Esophagus squamous epithelium (tissue), 5 donors: ENCODE results near the gene MYD88. TPM values are rescaled to one million over a fixed set of nuclear protein-coding genes. Genes with fewer than 3 reads are reported as not detected.

Experiments
- DNase-seq: peaks from one replicate; lab custom pipeline; 2025; lab: John Stamatoyannopoulos, UW
- H3K27ac ChIP-seq, 4 donors: fragments of 200-600 bp; sonication (generic); one replicate each; pipeline ENCODE4 v1.5.1; 2016 to 2019; ENCODE audit warnings: mild to moderate bottlenecking in 1 of 4
- H3K27me3 ChIP-seq, 4 donors: fragments of 200-600 bp; sonication (generic); 1 replicate in 3 of 4; 2 replicates in 1 of 4; pipeline versions ENCODE4 v1.5.1 to v1.6.0; 2017 to 2021; ENCODE audit warnings: antibody characterized with exemption in 1 of 4
- H3K36me3 ChIP-seq, 3 donors: fragments of 200-600 bp; sonication (generic); one replicate each; pipeline ENCODE4 v1.5.1; 2016 to 2019
- H3K4me1 ChIP-seq, 3 donors: fragments of 200-600 bp; sonication (generic); one replicate each; pipeline ENCODE4 v1.5.1; 2017 to 2019
- H3K4me3 ChIP-seq, 4 donors: fragments of 200-600 bp; sonication (generic); 1 replicate in 3 of 4; 2 replicates in 1 of 4; pipeline ENCODE4 v1.5.1; 2016 to 2019; ENCODE audit warnings: mild to moderate bottlenecking in 2 of 4, moderate library complexity in 1 of 4
- H3K9me3 ChIP-seq, 3 donors: fragments of 200-600 bp; sonication (generic); one replicate each; pipeline ENCODE4 v1.5.1; 2016 to 2019
- CTCF ChIP-seq, 6 experiments: fragments of 450-650 bp in 4 of 6; fragments of 200-600 bp in 2 of 6; sonication (generic) in 2 of 6; IDR thresholded peaks; one replicate each; pipeline ENCODE4 v1.5.1; 2016 to 2019; ENCODE audit warnings: antibody characterized with exemption in 6 of 6, mild to moderate bottlenecking in 4 of 6, moderate library complexity in 4 of 6
- POLR2A ChIP-seq, 4 donors: fragments of 450-650 bp; IDR thresholded peaks; one replicate each; pipeline ENCODE4 v1.6.1; 2017; ENCODE audit warnings: antibody characterized with exemption in 4 of 4, mild to moderate bottlenecking in 4 of 4, moderate library complexity in 3 of 4
- WGBS, 2 donors: methylation state at CpG; one replicate each; pipeline ENCODE4 v1.1.5; 2018; 5-methylcytosine and 5-hydroxymethylcytosine counted together
- intact Hi-C: fragments of 100-400 bp; cut with DNase I; formaldehyde crosslinking; loops from one replicate; pipeline ENCODE4 v1.15.0; 2022
- total RNA-seq, 4 donors: library from RNA; depleted of rRNA; stranded (reverse); fragments of >200 nt; gene quantifications; one replicate each; pipeline ENCODE4 v1.1.0, GENCODE V29; 2016
- donor health status: DM: yes; HTN: yes; CAD: no.

The MYD88 gene
- total RNA-seq, 4 donors from 2014 or later: 42.5 to 77.1 (median 60.2) TPM

GRCh38 chr3:38100498-38100897 is 38.0 kb upstream of the MYD88 start:
- WGBS, 2 donors: 84 to 95% methylated on average over 3 of the region's 3 CpGs
- intact Hi-C loops: no loop called here
- Histone ChIP-seq H3K27ac (no peak overlapping the region), H3K4me1 (peaks cover 0 to 5% (median 4%) of the 10 kb centered on the region in 3 donors), H3K9me3 (no peaks in the 10 kb centered on the region), H3K4me3 (no peak overlapping the region), H3K36me3 (no peaks in the 10 kb centered on the region), H3K27me3 (peaks cover 0 to 8% (median 0%) of the 10 kb centered on the region in 4 donors)
- DNase-seq: no peak
- TF ChIP-seq POLR2A (IDR thresholded peaks at IDR 0.05): no peak
- no peak for TF ChIP-seq CTCF (IDR thresholded peaks at IDR 0.05)

DNA sequence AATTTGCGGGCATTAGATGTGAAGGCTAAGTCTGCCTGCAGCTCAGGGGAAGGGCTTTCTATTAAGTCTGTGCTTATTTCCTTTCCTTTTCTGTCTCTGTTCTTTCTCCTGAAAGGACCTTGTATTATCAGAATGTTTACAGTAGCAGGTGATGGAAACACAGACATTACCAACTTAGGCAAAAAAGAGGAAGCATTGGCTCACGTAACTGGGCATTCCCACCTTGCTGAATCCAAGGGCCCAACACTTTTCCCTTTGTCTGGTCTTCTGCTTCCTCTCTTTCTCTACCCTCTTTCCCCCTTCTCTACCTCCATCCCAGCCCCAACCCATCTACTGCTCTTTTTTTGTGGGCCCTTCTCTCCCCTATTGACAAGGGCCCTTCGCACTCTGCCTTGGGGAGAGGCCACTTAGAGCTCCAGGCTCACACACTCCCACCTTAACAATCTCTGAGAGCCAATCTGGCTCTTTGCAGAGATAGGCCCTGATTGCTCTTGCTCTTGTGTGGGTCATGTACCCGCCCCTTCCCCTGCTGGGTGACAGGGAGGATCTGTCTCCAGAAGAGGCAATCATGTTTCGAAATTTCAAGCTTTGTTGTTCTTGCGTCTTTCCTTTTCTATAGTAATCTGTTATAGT is 36.5 kb upstream of the MYD88 start:
- no peak for TF ChIP-seq POLR2A (IDR thresholded peaks at IDR 0.05)
- TF ChIP-seq CTCF (IDR thresholded peaks at IDR 0.05): no peak
- H3K4me3 ChIP-seq: no peak overlapping the region
- H3K4me1 ChIP-seq: peaks cover 0 to 12% (median 5%) of the 10 kb centered on the region in 3 donors
- intact Hi-C loops: no loop called here
- H3K36me3 ChIP-seq: no peaks in the 10 kb centered on the region
- 59 to 62% methylated on average over 6 of the region's 6 CpGs for WGBS, 2 donors
- DNase-seq: no peak
- H3K27me3 ChIP-seq: peaks cover 0 to 8% (median 0%) of the 10 kb centered on the region in 4 donors
- H3K27ac ChIP-seq: no peak overlapping the region
- no peaks in the 10 kb centered on the region for H3K9me3 ChIP-seq

GRCh38 chr3:38102444-38102814 is 36.0 kb upstream of the MYD88 start:
- intact Hi-C loops: no loop called here
- Histone ChIP-seq H3K36me3 (no peaks in the 10 kb centered on the region), H3K27ac (no peak overlapping the region), H3K4me3 (no peak overlapping the region), H3K4me1 (peaks cover 0 to 17% (median 5%) of the 10 kb centered on the region in 3 donors), H3K9me3 (no peaks in the 10 kb centered on the region), H3K27me3 (peaks cover 0 to 8% (median 0%) of the 10 kb centered on the region in 4 donors)
- DNase-seq: no peak
- WGBS, 2 donors: 26 to 33% methylated on average over 1 of the region's 1 CpG
- TF ChIP-seq POLR2A (IDR thresholded peaks at IDR 0.05) (no peak), CTCF (IDR thresholded peaks at IDR 0.05) (no peak)

GRCh38 chr3:38105525-38105924 is 32.9 kb upstream of the MYD88 start:
- DNase-seq: no peak
- H3K27me3 ChIP-seq: no peaks in the 10 kb centered on the region
- H3K36me3 ChIP-seq: no peaks in the 10 kb centered on the region
- peaks cover 0 to 17% (median 5%) of the 10 kb centered on the region in 3 donors for H3K4me1 ChIP-seq
- intact Hi-C loops: no loop called here
- TF ChIP-seq POLR2A (IDR thresholded peaks at IDR 0.05) (no peak), CTCF (IDR thresholded peaks at IDR 0.05) (no peak)
- H3K4me3 ChIP-seq: no peak overlapping the region
- no peak overlapping the region for H3K27ac ChIP-seq
- WGBS, 2 donors: 58 to 74% methylated on average over 1 of the region's 1 CpG
- no peaks in the 10 kb centered on the region for H3K9me3 ChIP-seq

GRCh38 chr3:38107911-38108648 is 30.4 kb upstream of the MYD88 start:
- H3K27ac ChIP-seq: no peak overlapping the region
- H3K9me3 ChIP-seq: no peaks in the 10 kb centered on the region
- no peaks in the 10 kb centered on the region for H3K36me3 ChIP-seq
- peaks cover 0 to 21% (median 0%) of the 10 kb centered on the region in 3 donors for H3K4me1 ChIP-seq
- DNase-seq: no peak
- intact Hi-C loops: no loop called here
- H3K27me3 ChIP-seq: no peaks in the 10 kb centered on the region
- WGBS, 2 donors: 71 to 95% methylated on average over 4 of the region's 7 CpGs
- no peak overlapping the region for H3K4me3 ChIP-seq
- no peak for TF ChIP-seq CTCF (IDR thresholded peaks at IDR 0.05)
